Activated CD8-positive, alpha-beta T cell treated with anti-CD3 and anti-CD28 coated beads for 36 hours (primary cell): ENCODE results near the gene UNC80. TPM values are rescaled to one million over a fixed set of nuclear protein-coding genes. Genes with fewer than 3 reads are reported as not detected.

Experiments used
- ATAC-seq: fragments of 200-7000 bp; cut with Tn5 transposase; one replicate; pipeline ENCODE4 v1.10.0; 2021; ENCODE audit warnings: mild to moderate bottlenecking, moderate library complexity
- CTCF ChIA-PET: fragments of 350-600 bp; sonication (Branson Sonifier 250); formaldehyde crosslinking; loops from one replicate; lab custom pipeline; 2021; ENCODE audit warnings: antibody characterized with exemption; lab: Charles Lee
- POLR2A ChIA-PET: fragments of 350-600 bp; sonication (Branson Sonifier 250); formaldehyde crosslinking; loops from one replicate; lab custom pipeline; 2021; ENCODE audit warnings: antibody characterized with exemption; lab: Charles Lee
- DNase-seq: peaks from one replicate; pipeline ENCODE4 v3.0.0-alpha.2; 2020
- H3K27ac Mint-ChIP-seq: one replicate; pipeline ENCODE4 v1.8.0; 2021; ENCODE audit warnings: mild to moderate bottlenecking, mixed read lengths
- H3K27me3 Mint-ChIP-seq: one replicate; pipeline ENCODE4 v1.8.0; 2021; ENCODE audit warnings: mixed read lengths
- H3K36me3 Mint-ChIP-seq: one replicate; pipeline ENCODE4 v1.8.0; 2021; ENCODE audit warnings: low read depth, mixed read lengths
- H3K4me1 Mint-ChIP-seq: one replicate; pipeline ENCODE4 v1.8.0; 2021; ENCODE audit warnings: low read depth, mixed read lengths
- H3K4me3 Mint-ChIP-seq: one replicate; pipeline ENCODE4 v1.8.0; 2021; ENCODE audit warnings: mild to moderate bottlenecking, moderate library complexity, mixed read lengths
- H3K9me3 Mint-ChIP-seq: one replicate; pipeline ENCODE4 v1.8.0; 2021; ENCODE audit warnings: mixed read lengths
- intact Hi-C: fragments of 100-400 bp; cut with micrococcal nuclease; formaldehyde crosslinking; loops from one replicate; pipeline ENCODE4 v1.10.0; 2022
- total RNA-seq, 2 experiments: library from RNA; stranded (reverse); gene quantifications; one replicate each; pipeline ENCODE4 v1.2.3, GENCODE V29; 2021
- TF ChIP-seq, protein P1 (sequence below): fragments of 200-600 bp; IDR thresholded peaks from one replicate; pipeline ENCODE4 v1.8.0; 2022; ENCODE audit warnings: antibody characterized with exemption, mild to moderate bottlenecking

The UNC80 gene
- total RNA-seq, 2 experiments from 2014 or later: not detected

DNA sequence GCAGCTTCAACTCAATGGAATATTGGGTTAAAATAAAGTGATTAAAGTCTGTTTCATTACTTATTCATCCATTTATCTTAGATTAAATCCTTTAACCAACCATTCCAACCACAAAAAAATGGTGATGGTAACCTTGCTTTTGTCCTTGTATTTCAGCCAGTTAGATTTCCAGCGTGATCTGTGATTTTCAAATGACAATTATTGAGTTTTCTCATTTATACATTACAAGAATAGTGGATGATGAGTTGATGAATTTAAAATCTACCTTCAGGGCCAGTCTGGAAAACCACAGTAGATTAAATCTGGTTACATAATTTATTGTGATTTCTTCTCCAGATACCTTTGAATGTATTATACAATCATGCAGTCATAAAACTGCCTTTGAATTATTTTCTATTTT lies 29.7 kb upstream of the UNC80 start:
- intact Hi-C loops: no loop called here
- H3K27me3 Mint-ChIP-seq: no peaks in the 10 kb centered on the region
- POLR2A ChIA-PET: interaction anchor here (0.6 kb wide), 1 partner anchor 779 kb away, joined by 3 read pairs; no protein-coding TSS in a partner anchor
- H3K36me3 Mint-ChIP-seq: no peaks in the 10 kb centered on the region
- H3K4me3 Mint-ChIP-seq: no peak overlapping the region
- TF ChIP-seq, protein P1, sequence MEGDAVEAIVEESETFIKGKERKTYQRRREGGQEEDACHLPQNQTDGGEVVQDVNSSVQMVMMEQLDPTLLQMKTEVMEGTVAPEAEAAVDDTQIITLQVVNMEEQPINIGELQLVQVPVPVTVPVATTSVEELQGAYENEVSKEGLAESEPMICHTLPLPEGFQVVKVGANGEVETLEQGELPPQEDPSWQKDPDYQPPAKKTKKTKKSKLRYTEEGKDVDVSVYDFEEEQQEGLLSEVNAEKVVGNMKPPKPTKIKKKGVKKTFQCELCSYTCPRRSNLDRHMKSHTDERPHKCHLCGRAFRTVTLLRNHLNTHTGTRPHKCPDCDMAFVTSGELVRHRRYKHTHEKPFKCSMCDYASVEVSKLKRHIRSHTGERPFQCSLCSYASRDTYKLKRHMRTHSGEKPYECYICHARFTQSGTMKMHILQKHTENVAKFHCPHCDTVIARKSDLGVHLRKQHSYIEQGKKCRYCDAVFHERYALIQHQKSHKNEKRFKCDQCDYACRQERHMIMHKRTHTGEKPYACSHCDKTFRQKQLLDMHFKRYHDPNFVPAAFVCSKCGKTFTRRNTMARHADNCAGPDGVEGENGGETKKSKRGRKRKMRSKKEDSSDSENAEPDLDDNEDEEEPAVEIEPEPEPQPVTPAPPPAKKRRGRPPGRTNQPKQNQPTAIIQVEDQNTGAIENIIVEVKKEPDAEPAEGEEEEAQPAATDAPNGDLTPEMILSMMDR: no peak
- no peak overlapping the region for H3K27ac Mint-ChIP-seq
- CTCF ChIA-PET: no interaction called here
- H3K4me1 Mint-ChIP-seq: no peaks in the 10 kb centered on the region
- no peak for ATAC-seq
- DNase-seq: no peak
- H3K9me3 Mint-ChIP-seq: no peaks in the 10 kb centered on the region

DNA sequence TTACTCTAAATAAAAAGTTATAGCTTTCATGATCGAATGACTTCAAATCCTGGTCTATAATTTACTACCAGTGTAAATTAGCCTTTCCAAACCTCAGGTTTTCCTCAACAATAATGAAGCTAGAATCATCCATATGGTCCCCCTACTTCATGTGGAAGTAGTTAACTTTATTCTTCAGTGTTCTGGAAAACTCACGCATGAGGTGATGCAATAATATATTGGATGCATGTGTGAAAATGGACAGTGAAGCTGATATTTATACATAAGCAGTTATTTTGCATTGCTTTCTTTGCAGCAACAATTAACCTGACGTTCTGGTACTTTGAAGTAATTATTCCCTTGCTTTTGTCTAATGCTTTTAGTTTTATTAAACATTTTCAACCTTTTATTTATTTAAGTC lies 18.6 kb upstream of the UNC80 start:
- POLR2A ChIA-PET: interaction anchor here (0.7 kb wide), 1 partner anchor 1074 kb away, joined by 3 read pairs; no protein-coding TSS in a partner anchor

DNA sequence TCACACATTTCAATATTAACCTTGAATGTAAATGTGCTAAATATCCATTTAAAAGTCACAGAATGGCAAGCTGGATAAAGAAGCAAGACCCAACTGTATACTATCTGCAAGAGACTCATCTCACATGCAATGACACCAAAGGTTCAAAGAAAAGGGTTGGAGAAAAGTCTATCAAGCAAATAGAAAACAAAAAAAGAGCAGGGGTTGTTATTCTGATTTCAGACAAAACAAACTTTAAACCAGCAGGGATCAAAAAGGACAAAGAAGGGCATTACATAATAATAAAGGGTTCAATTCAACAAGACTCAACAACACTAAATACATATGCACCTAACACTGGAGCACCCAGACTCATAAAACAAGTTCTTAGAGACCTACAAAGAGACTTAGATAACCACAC lies 14.5 kb upstream of the UNC80 start:
- no peak overlapping the region for H3K4me3 Mint-ChIP-seq
- no peak for ATAC-seq
- H3K27me3 Mint-ChIP-seq: peaks cover 3% of the 10 kb centered on the region
- CTCF ChIA-PET: no interaction called here
- POLR2A ChIA-PET: no interaction called here
- TF ChIP-seq, protein P1: no peak
- H3K9me3 Mint-ChIP-seq: no peaks in the 10 kb centered on the region
- H3K36me3 Mint-ChIP-seq: no peaks in the 10 kb centered on the region
- H3K4me1 Mint-ChIP-seq: no peaks in the 10 kb centered on the region
- intact Hi-C loops: no loop called here
- no peak overlapping the region for H3K27ac Mint-ChIP-seq
- DNase-seq: no peak

More for the DNA sequence above, 18.6 kb upstream of the UNC80 start:
- TF ChIP-seq, protein P1: no peak
- no peaks in the 10 kb centered on the region for H3K36me3 Mint-ChIP-seq
- no peak overlapping the region for H3K27ac Mint-ChIP-seq
- CTCF ChIA-PET: no interaction called here
- H3K9me3 Mint-ChIP-seq: no peaks in the 10 kb centered on the region
- intact Hi-C loops: no loop called here
- H3K27me3 Mint-ChIP-seq: peaks cover 3% of the 10 kb centered on the region
- H3K4me3 Mint-ChIP-seq: no peak overlapping the region
- ATAC-seq (no peak), DNase-seq (no peak)
- no peaks in the 10 kb centered on the region for H3K4me1 Mint-ChIP-seq

DNA sequence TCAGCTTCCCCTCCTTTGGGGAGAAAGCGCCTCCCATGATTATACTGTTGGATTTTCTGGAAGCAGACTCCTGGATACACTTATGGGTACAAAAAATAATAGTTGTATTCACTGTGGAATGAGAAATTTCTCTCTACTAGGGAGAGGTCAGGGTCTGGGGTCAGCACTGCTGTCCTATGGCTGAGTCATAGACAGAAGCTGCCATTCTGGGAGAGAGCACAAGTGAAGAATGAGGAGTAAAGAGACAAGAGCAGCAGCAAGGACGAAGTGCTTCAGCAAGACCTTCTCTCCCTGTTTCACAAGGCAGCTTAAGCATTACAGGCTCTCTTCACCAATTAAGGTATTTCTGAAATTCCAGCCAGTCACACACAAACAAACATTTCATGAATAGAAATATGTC lies 10.1 kb upstream of the UNC80 start:
- Mint-ChIP-seq H3K4me1 (no peaks in the 10 kb centered on the region), H3K27me3 (no peaks in the 10 kb centered on the region), H3K36me3 (no peaks in the 10 kb centered on the region), H3K27ac (no peak overlapping the region), H3K4me3 (no peak overlapping the region), H3K9me3 (peaks cover 2% of the 10 kb centered on the region)
- intact Hi-C loops: no loop called here
- POLR2A ChIA-PET: no interaction called here
- DNase-seq (no peak), ATAC-seq (no peak)
- CTCF ChIA-PET: no interaction called here
- TF ChIP-seq, protein P1: no peak

DNA sequence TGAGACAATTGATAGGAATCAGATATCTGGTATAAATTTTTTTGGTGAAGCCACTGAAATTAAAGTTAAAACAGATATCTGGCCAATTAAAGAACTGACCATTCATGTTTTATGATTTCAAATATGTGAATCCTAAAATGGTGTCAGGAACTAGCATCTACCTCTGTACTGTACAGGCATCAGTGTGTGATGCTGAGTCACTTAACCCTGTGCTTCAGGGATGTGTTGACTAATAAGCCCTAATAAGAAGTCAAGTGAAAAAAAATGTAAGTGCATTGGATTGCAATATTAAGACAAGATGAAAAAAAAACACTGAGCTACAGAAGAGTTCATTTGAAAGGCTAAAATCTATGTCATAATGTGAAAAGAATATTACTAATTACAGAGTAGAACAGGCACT lies 9.1 kb upstream of the UNC80 start:
- intact Hi-C loops: no loop called here
- no peaks in the 10 kb centered on the region for H3K4me1 Mint-ChIP-seq
- ChIA-PET CTCF (no interaction called here), POLR2A (no interaction called here)
- H3K27ac Mint-ChIP-seq: no peak overlapping the region
- DNase-seq (no peak), ATAC-seq (no peak)
- peaks cover 2% of the 10 kb centered on the region for H3K9me3 Mint-ChIP-seq
- H3K4me3 Mint-ChIP-seq: no peak overlapping the region
- H3K27me3 Mint-ChIP-seq: no peaks in the 10 kb centered on the region
- TF ChIP-seq, protein P1: no peak
- no peaks in the 10 kb centered on the region for H3K36me3 Mint-ChIP-seq
